Mesothelial cell of epicardium (in vitro differentiated cells): ENCODE measurements around the gene OPCML. TPM values are rescaled to one million over a fixed set of nuclear protein-coding genes. Genes with fewer than 3 reads are reported as not detected.

ENCODE experiments used
- DNase-seq, 2 experiments: peaks; one replicate each; pipeline ENCODE4 v3.0.0; 2021; ENCODE audit warnings: low spot score in 2 of 2; ENCODE audit not compliant: unreplicated experiment in 2 of 2
- H3K27ac Mint-ChIP-seq: 2 replicates; pipeline ENCODE4 v1.8.0; 2021; ENCODE audit warnings: mixed read lengths
- H3K27me3 Mint-ChIP-seq: 2 replicates; pipeline ENCODE4 v1.8.0; 2021; ENCODE audit warnings: low read depth, mixed read lengths
- H3K36me3 Mint-ChIP-seq: 2 replicates; pipeline ENCODE4 v1.8.0; 2021; ENCODE audit warnings: mixed read lengths
- H3K4me1 Mint-ChIP-seq: 2 replicates; pipeline ENCODE4 v1.8.0; 2021; ENCODE audit warnings: mixed read lengths
- H3K4me3 Mint-ChIP-seq: 2 replicates; pipeline ENCODE4 v1.8.0; 2021; ENCODE audit warnings: mild to moderate bottlenecking, moderate library complexity, mixed read lengths
- H3K9me3 Mint-ChIP-seq: 2 replicates; pipeline ENCODE4 v1.8.0; 2021; ENCODE audit warnings: mixed read lengths
- total RNA-seq: library from RNA; stranded (reverse); gene quantifications from 3 replicates; pipeline ENCODE4 v1.2.1, GENCODE V29; 2021
- TF ChIP-seq, protein P1 (sequence below): fragments of 200-600 bp; sonication (generic); IDR thresholded peaks from one replicate; pipeline ENCODE4 v1.5.0; 2021; ENCODE audit warnings: antibody characterized with exemption; ENCODE audit not compliant: unreplicated experiment

The OPCML gene
- total RNA-seq, 1 donor from 2014 or later: 3.0 TPM

DNA sequence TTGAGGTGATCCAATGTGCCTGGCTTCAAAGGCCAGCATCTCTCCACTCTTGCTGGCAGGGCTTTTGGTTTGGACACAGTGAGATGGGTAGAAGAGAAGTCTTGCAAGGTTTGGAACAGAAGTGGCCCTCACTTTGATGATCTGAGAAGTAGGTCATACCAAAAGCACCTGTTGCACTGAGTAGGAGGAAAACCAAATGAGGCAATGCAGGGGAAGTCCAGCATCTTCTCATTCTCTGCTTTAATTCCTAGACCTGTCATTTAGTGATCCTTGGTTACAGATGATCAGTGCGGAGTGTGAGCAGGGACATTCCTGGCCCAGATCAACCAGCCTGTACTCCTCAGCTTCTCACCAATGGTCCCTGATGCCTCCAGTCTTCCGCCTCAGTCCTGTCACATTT, 990.5 kb downstream of the OPCML start:
- Mint-ChIP-seq H3K27ac (no peak overlapping the region), H3K9me3 (no peaks in the 10 kb centered on the region), H3K4me3 (no peak overlapping the region), H3K27me3 (peaks cover 3% of the 10 kb centered on the region), H3K4me1 (peaks cover 3% of the 10 kb centered on the region), H3K36me3 (no peaks in the 10 kb centered on the region)
- DNase-seq: no peak
- TF ChIP-seq, protein P1, sequence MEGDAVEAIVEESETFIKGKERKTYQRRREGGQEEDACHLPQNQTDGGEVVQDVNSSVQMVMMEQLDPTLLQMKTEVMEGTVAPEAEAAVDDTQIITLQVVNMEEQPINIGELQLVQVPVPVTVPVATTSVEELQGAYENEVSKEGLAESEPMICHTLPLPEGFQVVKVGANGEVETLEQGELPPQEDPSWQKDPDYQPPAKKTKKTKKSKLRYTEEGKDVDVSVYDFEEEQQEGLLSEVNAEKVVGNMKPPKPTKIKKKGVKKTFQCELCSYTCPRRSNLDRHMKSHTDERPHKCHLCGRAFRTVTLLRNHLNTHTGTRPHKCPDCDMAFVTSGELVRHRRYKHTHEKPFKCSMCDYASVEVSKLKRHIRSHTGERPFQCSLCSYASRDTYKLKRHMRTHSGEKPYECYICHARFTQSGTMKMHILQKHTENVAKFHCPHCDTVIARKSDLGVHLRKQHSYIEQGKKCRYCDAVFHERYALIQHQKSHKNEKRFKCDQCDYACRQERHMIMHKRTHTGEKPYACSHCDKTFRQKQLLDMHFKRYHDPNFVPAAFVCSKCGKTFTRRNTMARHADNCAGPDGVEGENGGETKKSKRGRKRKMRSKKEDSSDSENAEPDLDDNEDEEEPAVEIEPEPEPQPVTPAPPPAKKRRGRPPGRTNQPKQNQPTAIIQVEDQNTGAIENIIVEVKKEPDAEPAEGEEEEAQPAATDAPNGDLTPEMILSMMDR: no peak

DNA sequence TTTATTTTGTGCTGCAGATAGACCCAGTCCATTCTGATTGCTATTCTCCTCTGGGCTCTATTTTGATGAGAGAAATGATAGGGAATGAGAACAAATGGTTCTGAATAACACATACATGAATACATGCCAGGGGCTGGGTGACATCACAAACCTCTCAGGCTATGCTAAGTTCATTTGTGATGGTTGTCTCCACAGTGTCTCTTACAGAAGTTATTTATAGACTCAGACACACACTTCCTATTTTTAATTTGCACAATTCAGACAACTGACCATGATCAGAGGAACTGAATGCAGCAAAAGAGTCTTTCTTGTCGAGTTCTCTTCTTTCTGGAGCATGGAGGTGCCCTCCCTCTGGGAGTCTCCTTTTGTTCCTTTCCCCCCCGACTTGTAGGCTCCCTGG, 991.7 kb downstream of the OPCML start:
- H3K4me1 Mint-ChIP-seq: peaks cover 3% of the 10 kb centered on the region
- TF ChIP-seq, protein P1: no peak
- no peaks in the 10 kb centered on the region for H3K9me3 Mint-ChIP-seq
- no peak overlapping the region for H3K4me3 Mint-ChIP-seq
- no peak overlapping the region for H3K27ac Mint-ChIP-seq
- DNase-seq: no peak
- no peaks in the 10 kb centered on the region for H3K36me3 Mint-ChIP-seq
- peaks cover 3% of the 10 kb centered on the region for H3K27me3 Mint-ChIP-seq

DNA sequence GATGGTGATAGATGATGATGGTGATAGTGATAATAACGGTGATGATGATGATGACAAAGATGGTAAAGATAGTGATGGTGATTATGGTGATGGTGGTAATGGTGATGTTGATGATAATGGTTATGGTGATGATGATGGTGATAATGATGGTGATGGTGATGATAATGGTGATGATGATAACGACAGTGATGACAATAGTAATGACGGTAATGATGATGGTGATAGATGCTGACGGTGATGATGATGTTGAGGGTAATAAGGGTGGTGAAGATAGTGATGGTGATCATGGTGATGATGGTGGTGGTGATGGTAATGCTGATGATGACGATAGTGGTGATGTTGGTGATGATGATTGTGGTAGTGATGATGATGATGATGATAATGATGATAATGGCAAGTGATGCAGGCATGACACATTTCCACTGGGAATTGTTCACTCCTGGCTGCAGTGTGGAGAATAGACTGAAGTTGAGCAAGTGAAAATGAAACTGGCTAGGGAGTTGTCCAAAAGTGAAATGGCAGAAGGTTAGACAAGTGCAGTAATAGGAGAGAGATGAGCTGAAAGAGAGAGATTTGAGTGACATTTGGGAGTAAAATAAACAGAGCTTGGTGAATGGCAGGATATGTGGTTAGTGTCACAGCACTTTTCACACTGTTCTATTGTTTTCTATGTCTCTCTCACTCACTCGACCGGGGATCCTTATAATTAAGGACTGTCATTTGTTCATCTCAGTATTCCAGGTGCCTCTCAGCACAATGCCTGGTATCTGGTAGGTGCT, 992.5 kb downstream of the OPCML start:
- TF ChIP-seq, protein P1: no peak
- H3K4me3 Mint-ChIP-seq: no peak overlapping the region
- DNase-seq: no peak

DNA sequence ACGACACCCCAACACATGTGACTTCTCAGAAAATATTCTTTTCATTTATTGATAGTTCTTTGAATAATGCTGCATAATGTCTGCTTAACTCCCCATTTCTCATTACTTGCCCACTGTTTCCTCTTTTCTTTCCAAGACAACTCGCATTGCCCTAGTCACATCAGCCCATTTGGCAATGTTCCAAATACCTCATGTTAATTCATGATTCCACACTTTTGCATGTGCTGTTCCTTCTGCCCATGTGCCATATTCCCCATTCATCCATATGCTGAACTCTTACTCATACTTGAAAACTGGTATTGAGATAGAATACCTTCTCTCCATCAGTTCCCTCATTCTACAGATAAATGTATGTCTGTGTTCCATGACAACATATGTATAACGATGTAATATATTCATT, 993.7 kb downstream of the OPCML start:
- DNase-seq: no peak
- Mint-ChIP-seq H3K9me3 (no peaks in the 10 kb centered on the region), H3K4me3 (no peak overlapping the region), H3K27ac (no peak overlapping the region), H3K36me3 (no peaks in the 10 kb centered on the region), H3K4me1 (no peaks in the 10 kb centered on the region), H3K27me3 (peaks cover 3% of the 10 kb centered on the region)
- TF ChIP-seq, protein P1: no peak

More for the DNA sequence above, 992.5 kb downstream of the OPCML start:
- H3K4me1 Mint-ChIP-seq: peaks cover 3% of the 10 kb centered on the region
- H3K27ac Mint-ChIP-seq: no peak overlapping the region
- H3K36me3 Mint-ChIP-seq: no peaks in the 10 kb centered on the region
- H3K27me3 Mint-ChIP-seq: peaks cover 3% of the 10 kb centered on the region
- H3K9me3 Mint-ChIP-seq: no peaks in the 10 kb centered on the region

DNA sequence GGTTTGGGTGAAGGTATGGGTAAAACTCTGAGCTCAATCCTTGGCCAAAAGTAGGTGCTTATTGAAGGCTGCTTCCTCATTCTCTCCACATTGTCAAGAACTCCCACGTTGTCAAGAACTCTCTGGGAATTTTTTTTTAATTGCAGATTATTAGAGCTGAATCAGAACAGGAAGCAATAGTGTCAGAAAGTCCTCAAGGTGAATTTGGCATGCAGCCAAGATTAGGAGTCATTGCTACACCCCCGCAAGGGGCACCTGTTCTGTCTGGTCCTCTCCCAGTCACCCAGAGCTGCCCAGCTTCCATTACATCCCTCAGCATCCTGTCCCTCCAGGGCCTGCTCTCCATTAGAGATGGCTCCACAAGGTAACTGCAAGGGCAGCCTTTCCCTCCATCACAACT, 996.5 kb downstream of the OPCML start:
- no peaks in the 10 kb centered on the region for H3K27me3 Mint-ChIP-seq
- DNase-seq: no peak
- H3K9me3 Mint-ChIP-seq: no peaks in the 10 kb centered on the region
- no peak overlapping the region for H3K4me3 Mint-ChIP-seq
- peaks cover 13% of the 10 kb centered on the region for H3K4me1 Mint-ChIP-seq
- TF ChIP-seq, protein P1: no peak
- no peak overlapping the region for H3K27ac Mint-ChIP-seq
- H3K36me3 Mint-ChIP-seq: no peaks in the 10 kb centered on the region

DNA sequence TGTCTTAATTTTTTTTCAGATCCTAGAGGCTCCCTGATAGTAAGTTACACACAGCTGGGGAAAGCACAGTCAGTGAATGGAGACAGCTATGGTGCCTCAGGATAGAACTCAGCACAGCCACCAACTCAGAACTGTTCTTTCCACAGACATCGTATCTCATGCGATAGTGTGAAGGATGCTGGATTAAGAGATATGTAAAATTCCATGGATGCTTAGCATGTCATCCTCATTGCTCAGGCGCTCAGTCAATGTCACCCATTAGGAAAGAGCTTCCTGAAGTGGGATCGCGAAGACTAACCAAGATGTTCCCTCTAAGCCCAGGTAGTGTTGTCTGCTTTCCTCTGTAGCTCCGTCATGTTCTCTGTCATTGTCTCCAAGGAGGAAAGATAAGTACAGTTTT, 1000.4 kb downstream of the OPCML start:
- Mint-ChIP-seq H3K36me3 (no peaks in the 10 kb centered on the region), H3K27me3 (peaks cover 16% of the 10 kb centered on the region), H3K27ac (no peak overlapping the region), H3K4me1 (peaks cover 13% of the 10 kb centered on the region), H3K9me3 (no peaks in the 10 kb centered on the region), H3K4me3 (no peak overlapping the region)
- TF ChIP-seq, protein P1: no peak
- DNase-seq: no peak
